ENCODE measurements around the gene ILDR2.

DNA sequence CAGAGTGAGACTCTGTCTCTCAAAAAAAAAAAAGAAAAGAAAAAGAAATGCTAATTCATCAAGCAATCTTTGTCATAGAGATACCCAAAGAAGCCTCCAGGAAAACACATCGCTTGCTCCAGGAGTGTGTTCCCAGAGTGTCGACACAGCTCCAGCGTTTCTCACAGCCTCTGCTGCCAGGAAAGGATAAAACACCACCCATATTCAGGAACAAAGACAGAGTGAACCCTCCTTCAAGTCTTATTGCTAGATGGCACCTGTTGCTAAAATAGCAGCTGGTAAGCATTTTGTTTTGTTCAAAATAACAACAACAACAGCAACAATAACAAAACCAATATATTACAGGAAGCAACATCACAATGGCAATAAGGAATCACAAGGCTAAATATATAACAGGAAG lies 3.1 kb downstream of the ILDR2 start:
- TF ChIP-seq, protein P1, sequence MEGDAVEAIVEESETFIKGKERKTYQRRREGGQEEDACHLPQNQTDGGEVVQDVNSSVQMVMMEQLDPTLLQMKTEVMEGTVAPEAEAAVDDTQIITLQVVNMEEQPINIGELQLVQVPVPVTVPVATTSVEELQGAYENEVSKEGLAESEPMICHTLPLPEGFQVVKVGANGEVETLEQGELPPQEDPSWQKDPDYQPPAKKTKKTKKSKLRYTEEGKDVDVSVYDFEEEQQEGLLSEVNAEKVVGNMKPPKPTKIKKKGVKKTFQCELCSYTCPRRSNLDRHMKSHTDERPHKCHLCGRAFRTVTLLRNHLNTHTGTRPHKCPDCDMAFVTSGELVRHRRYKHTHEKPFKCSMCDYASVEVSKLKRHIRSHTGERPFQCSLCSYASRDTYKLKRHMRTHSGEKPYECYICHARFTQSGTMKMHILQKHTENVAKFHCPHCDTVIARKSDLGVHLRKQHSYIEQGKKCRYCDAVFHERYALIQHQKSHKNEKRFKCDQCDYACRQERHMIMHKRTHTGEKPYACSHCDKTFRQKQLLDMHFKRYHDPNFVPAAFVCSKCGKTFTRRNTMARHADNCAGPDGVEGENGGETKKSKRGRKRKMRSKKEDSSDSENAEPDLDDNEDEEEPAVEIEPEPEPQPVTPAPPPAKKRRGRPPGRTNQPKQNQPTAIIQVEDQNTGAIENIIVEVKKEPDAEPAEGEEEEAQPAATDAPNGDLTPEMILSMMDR (IDR thresholded peaks at IDR 0.05; ENCODE audit: low read length) = no peak
- TF ChIP-seq EZH2phosphoT487 (IDR thresholded peaks at IDR 0.05; ENCODE audit: low read length) (no peak), EZH2 (optimal IDR thresholded peaks at IDR 0.05; ENCODE audit: low read depth, low read length) (no peak)
